GM12872 (cell line): ENCODE measurements around the gene PLPPR1.

ENCODE experiments used
- CTCF ChIP-seq: IDR thresholded peaks from 3 replicates; pipeline ENCODE4 v1.5.1; 2011; ENCODE audit warnings: low read depth, mild to moderate bottlenecking, low read length, moderate library complexity; ENCODE audit not compliant: insufficient read depth

Gene PLPPR1

GRCh38 chr9:101028346-101029314 lies at the start of gene PLPPR1:
TSS of gene PLPPR1 (plus strand) at chr9:101028727.
- no peak for TF ChIP-seq CTCF

- TF ChIP-seq CTCF, result no peak
Observed at GRCh38 chr9:100989731-100990130, 38.8 kb upstream of the PLPPR1 start.

- TF ChIP-seq CTCF, result no peak
Observed at GRCh38 chr9:100990605-100991381, 37.7 kb upstream of the PLPPR1 start.

- no peak for TF ChIP-seq CTCF
Observed at GRCh38 chr9:100992632-100993031, 35.9 kb upstream of the PLPPR1 start.

GRCh38 chr9:100999906-101000544 lies 28.5 kb upstream of the PLPPR1 start:
- no peak for TF ChIP-seq CTCF

GRCh38 chr9:101005246-101005645 lies 23.3 kb upstream of the PLPPR1 start:
- no peak for TF ChIP-seq CTCF

GRCh38 chr9:101014566-101014965 lies 14.0 kb upstream of the PLPPR1 start:
- no peak for TF ChIP-seq CTCF
